Osteoblast (primary cell): ENCODE measurements around the gene FNIP2. TPM values are rescaled to one million over a fixed set of nuclear protein-coding genes. Genes with fewer than 3 reads are reported as not detected.

ENCODE experiments used
- DNase-seq: peaks from one replicate; pipeline ENCODE4 v3.0.0; 2011; ENCODE audit warnings: low spot score, mixed read lengths; ENCODE audit not compliant: insufficient read length; ENCODE audit errors: missing footprints
- H2AFZ ChIP-seq: 2 replicates; pipeline ENCODE4 v1.6.0; 2011; ENCODE audit warnings: mild to moderate bottlenecking, low read length
- H3K27ac ChIP-seq: 2 replicates; pipeline ENCODE4 v1.5.1; 2011; ENCODE audit warnings: mild to moderate bottlenecking, low read depth, low read length, moderate library complexity
- H3K27me3 ChIP-seq: 2 replicates; pipeline ENCODE4 v1.6.0; 2012; ENCODE audit warnings: mild to moderate bottlenecking, control low read depth, inconsistent platforms, low read length, moderate library complexity; ENCODE audit not compliant: insufficient read depth
- H3K36me3 ChIP-seq: 2 replicates; pipeline ENCODE4 v1.5.1; 2011; ENCODE audit warnings: mild to moderate bottlenecking, low read length, control low read depth, moderate library complexity; ENCODE audit not compliant: insufficient read depth
- H3K4me1 ChIP-seq: 2 replicates; pipeline ENCODE4 v1.5.1; 2011; ENCODE audit warnings: mild to moderate bottlenecking, low read length, control low read depth, moderate library complexity; ENCODE audit not compliant: insufficient read depth
- H3K4me2 ChIP-seq: 2 replicates; pipeline ENCODE4 v1.6.0; 2011; ENCODE audit warnings: mild to moderate bottlenecking, low read length; ENCODE audit not compliant: insufficient read depth
- H3K4me3 ChIP-seq: fragments of 200-600 bp; sonication (generic); 3 replicates; pipeline ENCODE4 v1.5.1; 2012; ENCODE audit warnings: mild to moderate bottlenecking, low read length, inconsistent platforms; ENCODE audit not compliant: insufficient read depth
- H3K79me2 ChIP-seq: 2 replicates; pipeline ENCODE4 v1.6.0; 2012; ENCODE audit warnings: mild to moderate bottlenecking, low read length, control low read depth, inconsistent platforms; ENCODE audit not compliant: insufficient read depth
- H3K9me3 ChIP-seq: 2 replicates; pipeline ENCODE4 v1.5.1; 2011; ENCODE audit warnings: low read depth, low read length, control low read depth
- H4K20me1 ChIP-seq: 2 replicates; pipeline ENCODE4 v1.6.0; 2012; ENCODE audit warnings: mild to moderate bottlenecking, low read length, control low read depth; ENCODE audit not compliant: insufficient read depth
- CTCF ChIP-seq: IDR thresholded peaks from 2 replicates; pipeline ENCODE4 v1.5.1; 2011; ENCODE audit warnings: mild to moderate bottlenecking, low read depth, low read length, moderate library complexity; ENCODE audit errors: extremely low read depth
- total RNA-seq: library from RNA; depleted of rRNA; stranded (reverse); fragments of >200 nt; gene quantifications from 2 replicates; pipeline ENCODE4 v1.2.3, GENCODE V29; 2012

FNIP2 gene
- total RNA-seq, 1 donor = 78.9 TPM

GRCh38 chr4:158836828-158837449 is 68.1 kb downstream of the FNIP2 start:
- H3K27ac ChIP-seq = no peak overlapping the region
- peaks cover 3% of the 10 kb centered on the region for H3K79me2 ChIP-seq
- H3K4me1 ChIP-seq = no peaks in the 10 kb centered on the region
- H3K36me3 ChIP-seq = peaks cover 33% of the 10 kb centered on the region
- TF ChIP-seq CTCF = no peak
- no peak overlapping the region for H2AFZ ChIP-seq
- no peak for DNase-seq
- H3K4me3 ChIP-seq = no peak overlapping the region
- no peak overlapping the region for H3K4me2 ChIP-seq
- H3K9me3 ChIP-seq = no peaks in the 10 kb centered on the region
- H3K27me3 ChIP-seq = no peaks in the 10 kb centered on the region
- no peaks in the 10 kb centered on the region for H4K20me1 ChIP-seq

GRCh38 chr4:158837527-158838141 is 68.8 kb downstream of the FNIP2 start:
- no peak for DNase-seq
- Histone ChIP-seq H3K79me2 (peaks cover 3% of the 10 kb centered on the region), H3K27ac (no peak overlapping the region), H3K4me2 (no peak overlapping the region), H3K27me3 (no peaks in the 10 kb centered on the region), H4K20me1 (no peaks in the 10 kb centered on the region), H3K9me3 (no peaks in the 10 kb centered on the region), H3K4me3 (no peak overlapping the region), H3K36me3 (peaks cover 29% of the 10 kb centered on the region), H2AFZ (no peak overlapping the region), H3K4me1 (no peaks in the 10 kb centered on the region)
- no peak for TF ChIP-seq CTCF

- Histone ChIP-seq H4K20me1 (no peaks in the 10 kb centered on the region), H3K4me3 (no peak overlapping the region), H3K4me2 (no peak overlapping the region), H3K27ac (no peak overlapping the region), H3K27me3 (no peaks in the 10 kb centered on the region), H3K9me3 (no peaks in the 10 kb centered on the region), H3K4me1 (no peaks in the 10 kb centered on the region), H3K36me3 (peaks cover 26% of the 10 kb centered on the region), H3K79me2 (peaks cover 2% of the 10 kb centered on the region), H2AFZ (no peak overlapping the region)
- DNase-seq = no peak
- no peak for TF ChIP-seq CTCF
Measured at GRCh38 chr4:158840131-158840530, 71.3 kb downstream of the FNIP2 start.

GRCh38 chr4:158841540-158841939 is 72.7 kb downstream of the FNIP2 start:
- no peak for DNase-seq
- peaks cover 19% of the 10 kb centered on the region for H3K36me3 ChIP-seq
- no peak overlapping the region for H3K4me2 ChIP-seq
- TF ChIP-seq CTCF = no peak
- H3K27me3 ChIP-seq = no peaks in the 10 kb centered on the region
- H2AFZ ChIP-seq = no peak overlapping the region
- H3K4me3 ChIP-seq = no peak overlapping the region
- H3K79me2 ChIP-seq = peaks cover 2% of the 10 kb centered on the region
- H3K4me1 ChIP-seq = no peaks in the 10 kb centered on the region
- H3K27ac ChIP-seq = no peak overlapping the region
- H4K20me1 ChIP-seq = no peaks in the 10 kb centered on the region
- no peaks in the 10 kb centered on the region for H3K9me3 ChIP-seq
